ENCODE results near the gene ANKRD44.

Gene ANKRD44

GRCh38 chr2:197212344-197213262 lies 98.0 kb downstream of the ANKRD44 start:
- Histone ChIP-seq H3K4me1 (ENCODE audit: insufficient read depth, insufficient read length) (no peaks in the 10 kb centered on the region), H3K4me3 (ENCODE audit: insufficient read length, low read depth) (no peak overlapping the region), H3K27me3 (ENCODE audit: insufficient read depth, insufficient read length) (no peaks in the 10 kb centered on the region), H3K9ac (ENCODE audit: insufficient read length, low read depth) (no peak overlapping the region), H3K36me3 (ENCODE audit: insufficient read depth, insufficient read length, low read length) (no peaks in the 10 kb centered on the region), H3K9me3 (ENCODE audit: insufficient read depth, low read length) (no peaks in the 10 kb centered on the region)
- no peak for DNase-seq (ENCODE audit: low read depth, low spot score)
- TF ChIP-seq ZNF274 (IDR thresholded peaks at IDR 0.05; ENCODE audit: low read depth, low read length) (no peak), YY1 (IDR thresholded peaks at IDR 0.05; ENCODE audit: insufficient read depth, insufficient read length) (no peak), SUZ12 (IDR thresholded peaks at IDR 0.05; ENCODE audit: extremely low read depth, insufficient read depth, insufficient read length) (no peak)

GRCh38 chr2:197211881-197212342 lies 98.7 kb downstream of the ANKRD44 start:
- Histone ChIP-seq H3K9ac (ENCODE audit: insufficient read length, low read depth) (no peak overlapping the region), H3K36me3 (ENCODE audit: insufficient read depth, insufficient read length, low read length) (no peaks in the 10 kb centered on the region), H3K4me1 (ENCODE audit: insufficient read depth, insufficient read length) (no peaks in the 10 kb centered on the region), H3K27me3 (ENCODE audit: insufficient read depth, insufficient read length) (no peaks in the 10 kb centered on the region), H3K4me3 (ENCODE audit: insufficient read length, low read depth) (no peak overlapping the region), H3K9me3 (ENCODE audit: insufficient read depth, low read length) (no peaks in the 10 kb centered on the region)
- no peak for TF ChIP-seq YY1 (IDR thresholded peaks at IDR 0.05; ENCODE audit: insufficient read depth, insufficient read length)
- DNase-seq (ENCODE audit: low read depth, low spot score): no peak

- Histone ChIP-seq H3K4me1 (ENCODE audit: insufficient read depth, insufficient read length) (no peaks in the 10 kb centered on the region), H3K36me3 (ENCODE audit: insufficient read depth, insufficient read length, low read length) (no peaks in the 10 kb centered on the region), H3K9ac (ENCODE audit: insufficient read length, low read depth) (no peak overlapping the region), H3K9me3 (ENCODE audit: insufficient read depth, low read length) (no peaks in the 10 kb centered on the region), H3K27me3 (ENCODE audit: insufficient read depth, insufficient read length) (no peaks in the 10 kb centered on the region), H3K4me3 (ENCODE audit: insufficient read length, low read depth) (no peak overlapping the region)
- TF ChIP-seq SUZ12 (IDR thresholded peaks at IDR 0.05; ENCODE audit: extremely low read depth, insufficient read depth, insufficient read length) (no peak), ZNF274 (IDR thresholded peaks at IDR 0.05; ENCODE audit: low read depth, low read length) (no peak), YY1 (IDR thresholded peaks at IDR 0.05; ENCODE audit: insufficient read depth, insufficient read length) (no peak)
- no peak for DNase-seq (ENCODE audit: low read depth, low spot score)
These were observed 100.2 kb downstream of the ANKRD44 start for GRCh38 chr2:197210430-197210829.

GRCh38 chr2:197209742-197210408 lies 100.7 kb downstream of the ANKRD44 start:
- Histone ChIP-seq H3K36me3 (ENCODE audit: insufficient read depth, insufficient read length, low read length) (no peaks in the 10 kb centered on the region), H3K9me3 (ENCODE audit: insufficient read depth, low read length) (no peaks in the 10 kb centered on the region), H3K27me3 (ENCODE audit: insufficient read depth, insufficient read length) (no peaks in the 10 kb centered on the region), H3K4me3 (ENCODE audit: insufficient read length, low read depth) (no peak overlapping the region), H3K9ac (ENCODE audit: insufficient read length, low read depth) (no peak overlapping the region), H3K4me1 (ENCODE audit: insufficient read depth, insufficient read length) (no peaks in the 10 kb centered on the region)
- no peak for TF ChIP-seq YY1 (IDR thresholded peaks at IDR 0.05; ENCODE audit: insufficient read depth, insufficient read length)
- TF ChIP-seq ZNF274 (IDR thresholded peaks at IDR 0.05; ENCODE audit: low read depth, low read length): no peak
- TF ChIP-seq SUZ12 (IDR thresholded peaks at IDR 0.05; ENCODE audit: extremely low read depth, insufficient read depth, insufficient read length): no peak
- DNase-seq (ENCODE audit: low read depth, low spot score): no peak

GRCh38 chr2:197209246-197209645 lies 101.3 kb downstream of the ANKRD44 start:
- H3K4me1 ChIP-seq (ENCODE audit: insufficient read depth, insufficient read length): no peaks in the 10 kb centered on the region
- H3K4me3 ChIP-seq (ENCODE audit: insufficient read length, low read depth): no peak overlapping the region
- no peaks in the 10 kb centered on the region for H3K36me3 ChIP-seq (ENCODE audit: insufficient read depth, insufficient read length, low read length)
- H3K27me3 ChIP-seq (ENCODE audit: insufficient read depth, insufficient read length): no peaks in the 10 kb centered on the region
- H3K9ac ChIP-seq (ENCODE audit: insufficient read length, low read depth): no peak overlapping the region
- H3K9me3 ChIP-seq (ENCODE audit: insufficient read depth, low read length): no peaks in the 10 kb centered on the region
- TF ChIP-seq ZNF274 (IDR thresholded peaks at IDR 0.05; ENCODE audit: low read depth, low read length) (no peak), YY1 (IDR thresholded peaks at IDR 0.05; ENCODE audit: insufficient read depth, insufficient read length) (no peak), SUZ12 (IDR thresholded peaks at IDR 0.05; ENCODE audit: extremely low read depth, insufficient read depth, insufficient read length) (no peak)
- no peak for DNase-seq (ENCODE audit: low read depth, low spot score)

- H3K9ac ChIP-seq (ENCODE audit: insufficient read length, low read depth): no peak overlapping the region
- H3K4me1 ChIP-seq (ENCODE audit: insufficient read depth, insufficient read length): no peaks in the 10 kb centered on the region
- TF ChIP-seq ZNF274 (IDR thresholded peaks at IDR 0.05; ENCODE audit: low read depth, low read length) (no peak), YY1 (IDR thresholded peaks at IDR 0.05; ENCODE audit: insufficient read depth, insufficient read length) (no peak), SUZ12 (IDR thresholded peaks at IDR 0.05; ENCODE audit: extremely low read depth, insufficient read depth, insufficient read length) (no peak)
- no peak for DNase-seq (ENCODE audit: low read depth, low spot score)
- H3K36me3 ChIP-seq (ENCODE audit: insufficient read depth, insufficient read length, low read length): no peaks in the 10 kb centered on the region
- no peaks in the 10 kb centered on the region for H3K9me3 ChIP-seq (ENCODE audit: insufficient read depth, low read length)
- no peak overlapping the region for H3K4me3 ChIP-seq (ENCODE audit: insufficient read length, low read depth)
- H3K27me3 ChIP-seq (ENCODE audit: insufficient read depth, insufficient read length): no peaks in the 10 kb centered on the region
These were observed 101.7 kb downstream of the ANKRD44 start for GRCh38 chr2:197208841-197209240.

- no peak overlapping the region for H3K4me3 ChIP-seq (ENCODE audit: insufficient read length, low read depth)
- no peak overlapping the region for H3K9ac ChIP-seq (ENCODE audit: insufficient read length, low read depth)
- H3K4me1 ChIP-seq (ENCODE audit: insufficient read depth, insufficient read length): no peaks in the 10 kb centered on the region
- no peaks in the 10 kb centered on the region for H3K9me3 ChIP-seq (ENCODE audit: insufficient read depth, low read length)
- no peak for TF ChIP-seq SUZ12 (IDR thresholded peaks at IDR 0.05; ENCODE audit: extremely low read depth, insufficient read depth, insufficient read length)
- TF ChIP-seq ZNF274 (IDR thresholded peaks at IDR 0.05; ENCODE audit: low read depth, low read length): no peak
- TF ChIP-seq YY1 (IDR thresholded peaks at IDR 0.05; ENCODE audit: insufficient read depth, insufficient read length): no peak
- DNase-seq (ENCODE audit: low read depth, low spot score): no peak
- no peaks in the 10 kb centered on the region for H3K36me3 ChIP-seq (ENCODE audit: insufficient read depth, insufficient read length, low read length)
- no peaks in the 10 kb centered on the region for H3K27me3 ChIP-seq (ENCODE audit: insufficient read depth, insufficient read length)
These were observed 102.6 kb downstream of the ANKRD44 start for GRCh38 chr2:197208024-197208423.
